ENCODE data around the gene APOL4. TPM values are rescaled to one million over a fixed set of nuclear protein-coding genes. Genes with fewer than 3 reads are reported as not detected.

APOL4 gene
- total RNA-seq, 1 donor from 2014 or later, result 0.82 TPM

DNA sequence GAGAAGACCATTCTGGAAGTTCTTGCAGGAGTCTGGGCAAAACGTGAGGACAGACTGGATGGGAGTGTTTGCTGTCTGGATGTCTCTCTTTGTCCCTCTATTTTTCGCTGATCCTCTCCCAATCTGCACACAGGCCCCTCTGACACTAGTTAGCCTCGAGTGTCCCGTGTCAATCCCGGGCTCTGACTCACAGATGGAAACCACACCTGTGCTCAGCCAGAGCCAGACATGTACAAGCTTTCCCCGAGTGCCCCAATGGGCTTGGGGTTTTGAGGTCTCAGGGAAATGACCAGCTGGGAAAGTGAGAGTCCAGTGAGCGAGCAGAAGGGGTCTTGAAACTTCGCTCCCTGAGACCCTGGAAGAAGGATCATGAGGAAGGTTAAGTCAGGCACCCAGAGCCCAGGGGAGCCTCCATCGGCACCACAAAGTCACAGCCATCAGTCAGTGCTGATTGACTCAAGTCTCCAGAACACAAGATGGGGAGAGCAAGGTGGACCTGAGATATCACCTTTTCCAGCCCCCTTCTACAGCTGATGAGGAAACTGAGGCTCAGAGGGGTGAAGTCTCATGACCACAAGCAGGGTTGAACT, 23.8 kb upstream of the APOL4 start:
- Histone ChIP-seq H3K79me2 (ENCODE audit: low read depth) (no peaks in the 10 kb centered on the region), H4K20me1 (ENCODE audit: low read depth) (no peaks in the 10 kb centered on the region), H3K9me3 (ENCODE audit: low read depth) (no peaks in the 10 kb centered on the region), H3K9ac (no peak overlapping the region), H3K27me3 (no peaks in the 10 kb centered on the region), H3K4me3 (no peak overlapping the region), H3K27ac (no peak overlapping the region), H3K4me2 (no peak overlapping the region), H3K4me1 (peaks cover 16% of the 10 kb centered on the region), H3F3A (ENCODE audit: low read depth) (no peaks in the 10 kb centered on the region), H3K36me3 (no peaks in the 10 kb centered on the region), H2AFZ (replicated peaks) (no peak overlapping the region)
- peaks cover 21% of the 10 kb centered on the region for H3K4me1 Mint-ChIP-seq
- H3K27ac Mint-ChIP-seq, result peak overlapping the region; percentile 11
- peaks cover 13% of the 10 kb centered on the region for H3K36me3 Mint-ChIP-seq
- no peaks in the 10 kb centered on the region for H3K9me3 Mint-ChIP-seq
- no peak overlapping the region for H3K4me3 Mint-ChIP-seq
- no peak for TF ChIP-seq EZH2 (IDR thresholded peaks at IDR 0.05)
- TF ChIP-seq, protein P1, sequence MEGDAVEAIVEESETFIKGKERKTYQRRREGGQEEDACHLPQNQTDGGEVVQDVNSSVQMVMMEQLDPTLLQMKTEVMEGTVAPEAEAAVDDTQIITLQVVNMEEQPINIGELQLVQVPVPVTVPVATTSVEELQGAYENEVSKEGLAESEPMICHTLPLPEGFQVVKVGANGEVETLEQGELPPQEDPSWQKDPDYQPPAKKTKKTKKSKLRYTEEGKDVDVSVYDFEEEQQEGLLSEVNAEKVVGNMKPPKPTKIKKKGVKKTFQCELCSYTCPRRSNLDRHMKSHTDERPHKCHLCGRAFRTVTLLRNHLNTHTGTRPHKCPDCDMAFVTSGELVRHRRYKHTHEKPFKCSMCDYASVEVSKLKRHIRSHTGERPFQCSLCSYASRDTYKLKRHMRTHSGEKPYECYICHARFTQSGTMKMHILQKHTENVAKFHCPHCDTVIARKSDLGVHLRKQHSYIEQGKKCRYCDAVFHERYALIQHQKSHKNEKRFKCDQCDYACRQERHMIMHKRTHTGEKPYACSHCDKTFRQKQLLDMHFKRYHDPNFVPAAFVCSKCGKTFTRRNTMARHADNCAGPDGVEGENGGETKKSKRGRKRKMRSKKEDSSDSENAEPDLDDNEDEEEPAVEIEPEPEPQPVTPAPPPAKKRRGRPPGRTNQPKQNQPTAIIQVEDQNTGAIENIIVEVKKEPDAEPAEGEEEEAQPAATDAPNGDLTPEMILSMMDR (IDR thresholded peaks at IDR 0.05), result no peak
- no peak for TF ChIP-seq EZH2phosphoT487 (IDR thresholded peaks at IDR 0.05)
- H3K27me3 Mint-ChIP-seq (ENCODE audit: insufficient read depth, low read depth), result peaks cover 3% of the 10 kb centered on the region
- DNase-seq (ENCODE audit: low spot score), result no peak

DNA sequence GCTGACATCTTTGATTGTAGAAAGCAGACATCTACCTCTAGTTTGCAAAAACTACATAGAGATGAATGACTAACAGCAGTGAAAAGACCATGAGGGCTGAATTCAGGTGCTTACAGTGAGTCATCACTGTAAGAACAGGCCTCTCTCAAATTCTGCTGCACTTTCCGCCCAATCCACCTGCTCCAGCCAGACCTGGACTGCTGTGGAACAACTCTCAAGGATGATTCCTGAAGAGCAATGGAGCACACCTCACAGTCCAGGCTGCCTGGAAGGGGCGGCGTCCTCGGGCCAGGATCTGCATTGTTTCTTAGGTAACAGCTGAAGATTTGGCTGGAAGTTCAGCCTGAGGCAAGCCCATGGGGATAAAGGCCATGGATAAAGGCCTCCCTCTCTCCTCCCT, 22.6 kb upstream of the APOL4 start:
- no peak overlapping the region for H3K4me2 ChIP-seq
- no peaks in the 10 kb centered on the region for H3K27me3 ChIP-seq
- no peaks in the 10 kb centered on the region for H4K20me1 ChIP-seq (ENCODE audit: low read depth)
- Mint-ChIP-seq H3K4me1 (peaks cover 25% of the 10 kb centered on the region), H3K9me3 (no peaks in the 10 kb centered on the region), H3K27ac (no peak overlapping the region), H3K36me3 (peaks cover 12% of the 10 kb centered on the region), H3K27me3 (ENCODE audit: insufficient read depth, low read depth) (peaks cover 2% of the 10 kb centered on the region), H3K4me3 (no peak overlapping the region)
- H2AFZ ChIP-seq (replicated peaks), result no peak overlapping the region
- TF ChIP-seq, protein P1 (IDR thresholded peaks at IDR 0.05), result no peak
- TF ChIP-seq EZH2phosphoT487 (IDR thresholded peaks at IDR 0.05), result no peak
- TF ChIP-seq EZH2 (IDR thresholded peaks at IDR 0.05), result no peak
- no peaks in the 10 kb centered on the region for H3K9me3 ChIP-seq (ENCODE audit: low read depth)
- H3K4me3 ChIP-seq, result no peak overlapping the region
- peaks cover 16% of the 10 kb centered on the region for H3K4me1 ChIP-seq
- no peaks in the 10 kb centered on the region for H3K36me3 ChIP-seq
- no peak overlapping the region for H3K27ac ChIP-seq
- H3K9ac ChIP-seq, result no peak overlapping the region
- no peak for DNase-seq (ENCODE audit: low spot score)
- no peaks in the 10 kb centered on the region for H3K79me2 ChIP-seq (ENCODE audit: low read depth)
- H3F3A ChIP-seq (ENCODE audit: low read depth), result no peaks in the 10 kb centered on the region

DNA sequence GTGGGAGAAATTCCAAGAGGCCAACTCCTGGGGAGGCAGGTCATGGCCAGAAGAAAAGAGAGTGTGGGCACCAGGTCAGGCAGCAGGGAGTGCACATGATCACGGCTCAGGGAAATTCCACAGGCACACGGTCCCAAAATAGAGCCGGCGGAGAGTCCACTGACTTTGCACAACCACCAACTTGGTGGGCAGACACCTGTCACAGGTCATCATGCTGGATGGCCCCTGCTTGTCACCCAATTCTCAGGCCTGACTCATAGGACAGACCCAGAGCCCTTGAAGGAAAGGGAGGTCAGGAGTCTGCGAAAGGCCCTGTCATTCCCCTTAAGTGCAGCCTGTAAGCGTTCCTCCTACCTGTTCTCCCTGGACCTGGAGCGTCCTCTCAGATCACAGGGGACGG, 21.9 kb upstream of the APOL4 start:
- TF ChIP-seq EZH2phosphoT487 (IDR thresholded peaks at IDR 0.05) (no peak), EZH2 (IDR thresholded peaks at IDR 0.05) (no peak)
- TF ChIP-seq, protein P1 (IDR thresholded peaks at IDR 0.05), result no peak
- H3K36me3 ChIP-seq, result no peaks in the 10 kb centered on the region

More for the DNA sequence above, 21.9 kb upstream of the APOL4 start:
- Histone ChIP-seq H3K79me2 (ENCODE audit: low read depth) (no peaks in the 10 kb centered on the region), H3K4me3 (no peak overlapping the region), H2AFZ (replicated peaks) (no peak overlapping the region), H3K27ac (no peak overlapping the region), H3K27me3 (no peaks in the 10 kb centered on the region), H3F3A (ENCODE audit: low read depth) (no peaks in the 10 kb centered on the region), H4K20me1 (ENCODE audit: low read depth) (no peaks in the 10 kb centered on the region), H3K9me3 (ENCODE audit: low read depth) (no peaks in the 10 kb centered on the region), H3K9ac (no peak overlapping the region), H3K4me2 (no peak overlapping the region), H3K4me1 (peaks cover 16% of the 10 kb centered on the region)
- Mint-ChIP-seq H3K27ac (no peak overlapping the region), H3K27me3 (ENCODE audit: insufficient read depth, low read depth) (peaks cover 5% of the 10 kb centered on the region), H3K4me1 (peaks cover 20% of the 10 kb centered on the region), H3K36me3 (peaks cover 7% of the 10 kb centered on the region), H3K9me3 (no peaks in the 10 kb centered on the region), H3K4me3 (no peak overlapping the region)
- no peak for DNase-seq (ENCODE audit: low spot score)

All from neural progenitor cell (in vitro differentiated cells).